CD4-positive, alpha-beta memory T cell (primary cell): ENCODE data around the gene MYH3. TPM values are rescaled to one million over a fixed set of nuclear protein-coding genes. Genes with fewer than 3 reads are reported as not detected.
A peak's percentile ranks its signal among the peaks of the same experiment; 100 is the strongest.

ENCODE experiments used
- CTCF ChIA-PET: fragments of 350-600 bp; sonication (Branson Sonifier 250); formaldehyde crosslinking; loops from one replicate; lab custom pipeline; 2021; ENCODE audit warnings: inconsistent platforms; ENCODE audit not compliant: partially characterized antibody; lab: Charles Lee
- POLR2A ChIA-PET: fragments of 350-600 bp; sonication (Branson Sonifier 250); formaldehyde crosslinking; loops from one replicate; lab custom pipeline; 2021; ENCODE audit not compliant: partially characterized antibody; lab: Charles Lee
- DNase-seq, 5 donors: peaks; one replicate each; pipeline versions ENCODE4 v3.0.0 to v3.0.0-alpha.2; 2020 to 2022; ENCODE audit warnings: mixed read lengths in 1 of 5
- H3K27ac ChIP-seq: one replicate; pipeline ENCODE4 v1.7.0; 2013; ENCODE audit warnings: low read depth, low read length
- H3K27me3 ChIP-seq: 2 replicates; pipeline ENCODE4 v1.7.0; 2013; ENCODE audit warnings: mild to moderate bottlenecking, low read length, moderate library complexity; ENCODE audit not compliant: insufficient read depth
- H3K36me3 ChIP-seq: 2 replicates; pipeline ENCODE4 v1.7.0; 2013; ENCODE audit warnings: mild to moderate bottlenecking, low read length, moderate library complexity; ENCODE audit not compliant: insufficient read depth
- H3K4me1 ChIP-seq: 2 replicates; pipeline ENCODE4 v1.7.0; 2013; ENCODE audit warnings: mild to moderate bottlenecking, low read length, moderate library complexity; ENCODE audit not compliant: insufficient read depth
- H3K4me3 ChIP-seq, 2 donors: one replicate each; pipeline ENCODE4 v1.7.0; 2013; ENCODE audit warnings: low read length in 2 of 2, mild to moderate bottlenecking in 1 of 2
- H3K9me3 ChIP-seq, 2 donors: one replicate each; pipeline ENCODE4 v1.7.0; 2013; ENCODE audit warnings: low read length in 2 of 2, control low read depth in 1 of 2; ENCODE audit not compliant: control insufficient read depth in 1 of 2
- H3K27ac Mint-ChIP-seq, 7 donors: one replicate each; pipeline ENCODE4 v1.8.0; 2020 to 2021; ENCODE audit warnings: mixed read lengths in 7 of 7, mild to moderate bottlenecking in 6 of 7, inconsistent platforms in 3 of 7, moderate library complexity in 3 of 7
- H3K27me3 Mint-ChIP-seq, 2 donors: one replicate each; pipeline ENCODE4 v1.8.0; 2020 to 2021; ENCODE audit warnings: mixed read lengths in 2 of 2
- H3K36me3 Mint-ChIP-seq, 2 donors: one replicate each; pipeline ENCODE4 v1.8.0; 2020 to 2021; ENCODE audit warnings: mixed read lengths in 2 of 2, inconsistent platforms in 1 of 2, mild to moderate bottlenecking in 1 of 2
- H3K4me1 Mint-ChIP-seq, 4 donors: one replicate each; pipeline ENCODE4 v1.8.0; 2020 to 2021; ENCODE audit warnings: mixed read lengths in 4 of 4, mild to moderate bottlenecking in 1 of 4
- H3K4me3 Mint-ChIP-seq, 8 donors: one replicate each; pipeline ENCODE4 v1.8.0; 2020 to 2021; ENCODE audit warnings: mixed read lengths in 8 of 8, mild to moderate bottlenecking in 7 of 8, moderate library complexity in 6 of 8, inconsistent platforms in 3 of 8
- H3K9me3 Mint-ChIP-seq, 8 donors: one replicate each; pipeline ENCODE4 v1.8.0; 2020 to 2021; ENCODE audit warnings: mixed read lengths in 8 of 8, mild to moderate bottlenecking in 5 of 8, inconsistent platforms in 3 of 8, moderate library complexity in 1 of 8
- intact Hi-C: fragments of 100-400 bp; cut with micrococcal nuclease; formaldehyde crosslinking; loops from one replicate; pipeline ENCODE4 v1.15.1; 2023
- polyA plus RNA-seq, 2 donors: library from polyadenylated mRNA; unstranded; fragments of 300-500 nt; fragmentation: Illumina TruSeq; gene quantifications; one replicate each; pipeline ENCODE4 v1.2.3, GENCODE V29; 2021
- total RNA-seq, 2 experiments: library from RNA; stranded (reverse); gene quantifications; one replicate each; pipeline ENCODE4 v1.2.3, GENCODE V29; 2021

MYH3 gene
- total and polyA plus RNA-seq, 4 experiments from 2014 or later = 0.47 to 11.5 (median 8.6) TPM; not detected in 1

DNA sequence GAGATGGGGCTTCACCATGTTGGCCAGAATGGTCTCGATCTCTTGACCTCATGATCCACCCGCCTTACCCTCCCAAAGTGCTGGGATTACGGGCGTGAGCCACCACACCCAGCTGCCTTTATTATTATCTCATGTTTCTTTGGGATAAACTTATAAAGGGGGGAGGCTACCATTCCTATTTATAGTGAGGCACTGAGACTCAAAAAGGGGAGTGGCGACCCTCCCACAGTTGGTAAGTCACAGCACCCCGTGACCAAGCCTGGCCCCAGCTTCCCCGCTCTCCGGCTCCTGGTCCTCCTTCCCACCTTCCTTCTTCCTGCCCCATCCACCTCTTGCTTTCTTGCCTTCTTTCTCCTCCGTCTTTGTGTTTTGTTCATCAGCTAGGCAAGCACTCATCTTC lies 5.2 kb downstream of the MYH3 start:
- H3K27me3 Mint-ChIP-seq = no peaks in the 10 kb centered on the region
- H3K9me3 Mint-ChIP-seq = peaks cover 0 to 1% (median 0%) of the 10 kb centered on the region in 8 donors
- H3K27me3 ChIP-seq = no peaks in the 10 kb centered on the region
- no peak overlapping the region for H3K4me3 ChIP-seq
- no peaks in the 10 kb centered on the region for H3K4me1 ChIP-seq
- ChIA-PET CTCF (interaction anchor here (0.7 to 1.3 kb wide), 2 partner anchors 21 to 34 kb away, joined by 3 to 4 read pairs; no protein-coding TSS in a partner anchor), POLR2A (no interaction called here)
- intact Hi-C loops = no loop called here
- H3K4me1 Mint-ChIP-seq = peaks cover 5 to 16% (median 12%) of the 10 kb centered on the region in 4 donors
- H3K36me3 Mint-ChIP-seq = peaks cover 0 to 1% of the 10 kb centered on the region in 2 donors
- no peak overlapping the region for H3K4me3 Mint-ChIP-seq
- no peaks in the 10 kb centered on the region for H3K9me3 ChIP-seq
- no peaks in the 10 kb centered on the region for H3K36me3 ChIP-seq
- no peak overlapping the region for H3K27ac ChIP-seq
- H3K27ac Mint-ChIP-seq = peak overlapping the region in 1 of 7 donors; percentile 43
- DNase-seq = no peak

DNA sequence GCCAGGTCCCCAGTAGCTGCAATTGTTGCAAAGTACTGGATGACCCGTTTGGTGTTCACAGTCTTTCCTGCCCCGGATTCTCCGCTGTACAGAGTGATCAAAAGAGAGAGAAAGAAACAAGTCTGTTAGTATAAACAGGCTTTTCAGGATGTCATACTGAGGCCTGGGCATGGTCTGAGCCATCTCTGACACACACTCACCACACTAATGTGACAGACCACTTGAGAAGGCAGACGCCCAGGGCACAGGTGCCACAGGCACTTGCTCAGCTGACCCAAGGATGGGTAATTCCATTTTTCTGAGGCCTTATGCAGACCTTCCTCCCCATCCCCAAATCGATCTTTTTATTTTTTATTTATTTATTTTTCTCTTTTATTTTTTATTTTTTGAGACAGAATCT lies 7.5 kb downstream of the MYH3 start:
- Mint-ChIP-seq H3K27ac (peak overlapping the region in 1 of 7 donors; percentile 60), H3K27me3 (no peaks in the 10 kb centered on the region), H3K9me3 (peaks cover 0 to 1% (median 0%) of the 10 kb centered on the region in 8 donors), H3K36me3 (peaks cover 3 to 13% of the 10 kb centered on the region in 2 donors), H3K4me3 (no peak overlapping the region), H3K4me1 (peaks cover 7 to 20% (median 13%) of the 10 kb centered on the region in 4 donors)
- ChIA-PET CTCF (interaction anchor here (0.7 to 1.7 kb wide), 3 partner anchors 9 to 195 kb away, joined by 3 to 11 read pairs (median 5); no protein-coding TSS in a partner anchor), POLR2A (no interaction called here)
- no peaks in the 10 kb centered on the region for H3K27me3 ChIP-seq
- no peaks in the 10 kb centered on the region for H3K4me1 ChIP-seq
- no peaks in the 10 kb centered on the region for H3K36me3 ChIP-seq
- H3K9me3 ChIP-seq = no peaks in the 10 kb centered on the region
- no peak overlapping the region for H3K4me3 ChIP-seq
- intact Hi-C loops = no loop called here
- no peak overlapping the region for H3K27ac ChIP-seq
- DNase-seq = no peak

DNA sequence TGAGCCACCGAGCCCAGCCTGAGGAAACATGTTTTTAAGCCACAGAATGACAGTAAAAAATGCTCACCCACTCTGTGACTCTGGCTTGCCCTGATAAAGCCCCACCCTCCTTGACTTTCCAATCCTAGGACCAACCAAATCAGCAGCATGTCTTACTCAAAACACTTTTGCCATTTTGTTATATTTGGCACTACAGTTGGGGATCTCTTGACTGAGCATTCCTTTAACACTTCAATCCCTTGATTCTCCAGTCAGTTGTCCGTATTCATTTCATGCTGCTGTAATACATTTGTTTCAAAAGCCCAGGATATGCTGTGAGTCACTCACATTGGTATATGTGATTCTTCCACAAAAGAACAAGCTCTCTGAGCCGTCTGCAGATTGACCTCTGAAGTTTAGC lies 8.2 kb downstream of the MYH3 start:
- no peak overlapping the region for H3K4me3 ChIP-seq
- POLR2A ChIA-PET = no interaction called here
- Mint-ChIP-seq H3K4me3 (no peak overlapping the region), H3K9me3 (peaks cover 0 to 1% (median 0%) of the 10 kb centered on the region in 8 donors), H3K4me1 (peaks cover 7 to 16% (median 12%) of the 10 kb centered on the region in 4 donors), H3K27ac (no peak overlapping the region), H3K27me3 (no peaks in the 10 kb centered on the region), H3K36me3 (peaks cover 7 to 18% of the 10 kb centered on the region in 2 donors)
- H3K4me1 ChIP-seq = no peaks in the 10 kb centered on the region
- no peaks in the 10 kb centered on the region for H3K9me3 ChIP-seq
- no peak for DNase-seq
- CTCF ChIA-PET = interaction anchor here (0.7 kb wide), 1 partner anchor 196 kb away, joined by 5 read pairs; no protein-coding TSS in a partner anchor
- H3K36me3 ChIP-seq = no peaks in the 10 kb centered on the region
- no peak overlapping the region for H3K27ac ChIP-seq
- intact Hi-C loops = no loop called here
- no peaks in the 10 kb centered on the region for H3K27me3 ChIP-seq

GRCh38 chr17:10648381-10648780 lies 8.7 kb downstream of the MYH3 start:
- H3K36me3 Mint-ChIP-seq = peaks cover 8 to 18% of the 10 kb centered on the region in 2 donors
- no peaks in the 10 kb centered on the region for H3K27me3 Mint-ChIP-seq
- intact Hi-C loops = no loop called here

DNA sequence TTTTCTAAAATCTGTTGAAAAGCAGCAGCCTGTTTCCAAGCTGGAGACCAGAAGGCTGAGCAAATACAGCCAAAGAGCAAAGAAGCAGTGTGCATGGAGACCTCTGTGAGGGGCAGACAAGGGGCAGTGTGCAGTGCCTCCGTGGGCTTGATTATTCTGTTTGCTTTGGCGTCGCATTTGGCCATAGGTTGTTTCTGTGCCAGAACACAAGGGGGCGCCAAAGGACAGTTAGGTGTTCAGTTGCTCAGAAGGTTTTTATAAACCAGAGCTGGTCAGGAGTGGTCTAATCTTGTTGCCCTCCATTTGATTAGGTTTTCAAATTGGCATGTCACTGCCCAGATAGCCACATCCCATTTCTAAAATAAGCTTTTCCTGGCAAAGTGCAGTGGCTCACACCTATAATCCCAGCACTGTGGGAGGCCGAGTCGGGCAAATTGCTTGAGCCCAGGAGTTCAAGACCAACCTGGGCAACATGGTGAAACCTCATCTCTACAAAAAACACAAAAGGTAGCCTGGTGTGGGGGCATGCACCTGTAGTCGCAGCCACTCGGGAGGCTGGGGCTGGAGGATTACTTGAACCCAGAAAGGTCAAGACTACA lies 10.6 kb downstream of the MYH3 start:
- no peak overlapping the region for H3K27ac ChIP-seq
- Mint-ChIP-seq H3K27me3 (no peaks in the 10 kb centered on the region), H3K9me3 (no peaks in the 10 kb centered on the region), H3K4me1 (peaks cover 0 to 5% (median 2%) of the 10 kb centered on the region in 4 donors), H3K27ac (no peak overlapping the region), H3K36me3 (peaks cover 18 to 31% of the 10 kb centered on the region in 2 donors), H3K4me3 (no peak overlapping the region)
- no peaks in the 10 kb centered on the region for H3K27me3 ChIP-seq
- H3K4me3 ChIP-seq = no peak overlapping the region
- no peaks in the 10 kb centered on the region for H3K36me3 ChIP-seq
- intact Hi-C loops = loop anchor here (1.0 kb wide), 1 partner anchor 199 kb away; no protein-coding TSS in a partner anchor
- no peaks in the 10 kb centered on the region for H3K4me1 ChIP-seq
- H3K9me3 ChIP-seq = no peaks in the 10 kb centered on the region
- ChIA-PET POLR2A (interaction anchor here (0.9 kb wide), 1 partner anchor 199 kb away, joined by 4 read pairs; no protein-coding TSS in a partner anchor), CTCF (interaction anchor here (0.7 to 7.3 kb wide), 30 partner anchors 8 to 230 kb away, joined by 3 to 142 read pairs (median 4); partner anchors contain the start of genes MYH3 and TMEM220)
- peak; percentile 58 to 65 (median 63) for DNase-seq

More at GRCh38 chr17:10648381-10648780, 8.7 kb downstream of the MYH3 start:
- Histone ChIP-seq H3K9me3 (no peaks in the 10 kb centered on the region), H3K27ac (no peak overlapping the region), H3K36me3 (no peaks in the 10 kb centered on the region), H3K4me3 (no peak overlapping the region), H3K4me1 (no peaks in the 10 kb centered on the region), H3K27me3 (no peaks in the 10 kb centered on the region)
- ChIA-PET CTCF (interaction anchor here (3.1 to 7.3 kb wide), 5 partner anchors 11 to 200 kb away, joined by 9 to 142 read pairs (median 39); no protein-coding TSS in a partner anchor), POLR2A (no interaction called here)
- Mint-ChIP-seq H3K27ac (no peak overlapping the region), H3K9me3 (no peaks in the 10 kb centered on the region), H3K4me1 (peaks cover 6 to 12% (median 7%) of the 10 kb centered on the region in 4 donors), H3K4me3 (no peak overlapping the region)
- no peak for DNase-seq

- Histone ChIP-seq H3K27me3 (no peaks in the 10 kb centered on the region), H3K27ac (no peak overlapping the region), H3K9me3 (no peaks in the 10 kb centered on the region), H3K36me3 (no peaks in the 10 kb centered on the region), H3K4me1 (no peaks in the 10 kb centered on the region), H3K4me3 (no peak overlapping the region)
- ChIA-PET POLR2A (no interaction called here), CTCF (interaction anchor here (0.8 to 3.0 kb wide), 6 partner anchors 9 to 204 kb away, joined by 3 to 20 read pairs (median 4); no protein-coding TSS in a partner anchor)
- Mint-ChIP-seq H3K9me3 (no peaks in the 10 kb centered on the region), H3K4me3 (no peak overlapping the region), H3K27ac (no peak overlapping the region), H3K36me3 (peaks cover 58 to 63% of the 10 kb centered on the region in 2 donors), H3K4me1 (peaks cover 0 to 2% (median 0%) of the 10 kb centered on the region in 4 donors), H3K27me3 (no peaks in the 10 kb centered on the region)
- DNase-seq = no peak
- intact Hi-C loops = no loop called here
These were observed 16.6 kb downstream of the MYH3 start for GRCh38 chr17:10640475-10640874.

DNA sequence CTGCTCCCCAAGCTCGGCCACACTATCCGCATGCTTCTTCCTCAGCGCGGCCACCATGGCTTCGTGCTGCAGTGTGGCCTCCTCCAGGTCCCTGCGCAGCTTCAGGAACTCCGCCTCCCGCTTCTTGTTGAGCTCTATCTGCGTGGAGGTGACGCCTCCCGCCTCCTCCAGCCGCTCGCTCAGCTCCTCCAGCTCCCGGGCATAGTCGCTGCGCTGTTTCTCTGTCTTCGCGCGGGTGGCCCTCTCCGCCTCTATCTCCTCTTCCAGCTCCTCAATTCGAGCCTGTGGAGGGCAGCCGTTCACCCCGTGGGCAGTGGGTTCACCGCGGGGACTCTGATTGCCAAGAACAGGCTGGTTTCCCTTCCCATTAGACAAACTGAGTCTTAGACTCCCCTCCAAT lies 19.0 kb downstream of the MYH3 start:
- CTCF ChIA-PET = interaction anchor here (1.9 kb wide), 1 partner anchor 9 kb away, joined by 9 read pairs; no protein-coding TSS in a partner anchor
- H3K4me3 Mint-ChIP-seq = no peak overlapping the region
- Histone ChIP-seq H3K4me3 (no peak overlapping the region), H3K9me3 (no peaks in the 10 kb centered on the region), H3K4me1 (no peaks in the 10 kb centered on the region), H3K27me3 (no peaks in the 10 kb centered on the region), H3K27ac (no peak overlapping the region), H3K36me3 (no peaks in the 10 kb centered on the region)
- intact Hi-C loops = no loop called here
- H3K27me3 Mint-ChIP-seq = no peaks in the 10 kb centered on the region
- H3K36me3 Mint-ChIP-seq = peaks cover 52 to 66% of the 10 kb centered on the region in 2 donors
- H3K27ac Mint-ChIP-seq = peak overlapping the region in 2 of 7 donors; percentile 46 to 77
- no peaks in the 10 kb centered on the region for H3K9me3 Mint-ChIP-seq
- peaks cover 0 to 6% (median 1%) of the 10 kb centered on the region in 4 donors for H3K4me1 Mint-ChIP-seq
- POLR2A ChIA-PET = no interaction called here
- DNase-seq = no peak
